ENCODE results near the gene HCFC2.

Gene HCFC2

DNA sequence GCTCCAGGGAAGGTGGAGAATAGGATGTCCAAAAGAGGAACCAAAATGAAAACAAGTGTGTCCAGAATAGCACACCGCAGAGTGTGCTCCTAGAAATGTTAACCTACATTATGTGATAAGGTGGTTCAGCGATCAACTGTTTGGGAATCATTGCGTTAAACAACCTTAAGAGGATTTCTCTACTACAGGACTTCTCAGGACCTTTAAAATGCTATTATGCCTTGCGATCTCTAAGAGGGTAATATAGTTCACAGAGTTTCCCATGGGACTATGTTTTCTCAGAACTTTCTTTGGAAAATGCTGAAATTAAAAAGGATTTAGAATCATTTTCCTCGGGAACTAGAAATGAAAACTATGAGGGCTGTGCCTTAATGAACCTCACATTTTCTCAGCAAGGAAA is 16.2 kb upstream of the HCFC2 start:
- Histone ChIP-seq H3K36me3 (no peaks in the 10 kb centered on the region), H3K27me3 (ENCODE audit: insufficient read depth, low read depth, severe bottlenecking) (no peaks in the 10 kb centered on the region), H3K27ac (no peak overlapping the region), H3K9me3 (ENCODE audit: severe bottlenecking) (no peaks in the 10 kb centered on the region), H3K4me3 (ENCODE audit: low read depth, low read length) (no peak overlapping the region)
- no peak for DNase-seq
- TF ChIP-seq, protein P1, sequence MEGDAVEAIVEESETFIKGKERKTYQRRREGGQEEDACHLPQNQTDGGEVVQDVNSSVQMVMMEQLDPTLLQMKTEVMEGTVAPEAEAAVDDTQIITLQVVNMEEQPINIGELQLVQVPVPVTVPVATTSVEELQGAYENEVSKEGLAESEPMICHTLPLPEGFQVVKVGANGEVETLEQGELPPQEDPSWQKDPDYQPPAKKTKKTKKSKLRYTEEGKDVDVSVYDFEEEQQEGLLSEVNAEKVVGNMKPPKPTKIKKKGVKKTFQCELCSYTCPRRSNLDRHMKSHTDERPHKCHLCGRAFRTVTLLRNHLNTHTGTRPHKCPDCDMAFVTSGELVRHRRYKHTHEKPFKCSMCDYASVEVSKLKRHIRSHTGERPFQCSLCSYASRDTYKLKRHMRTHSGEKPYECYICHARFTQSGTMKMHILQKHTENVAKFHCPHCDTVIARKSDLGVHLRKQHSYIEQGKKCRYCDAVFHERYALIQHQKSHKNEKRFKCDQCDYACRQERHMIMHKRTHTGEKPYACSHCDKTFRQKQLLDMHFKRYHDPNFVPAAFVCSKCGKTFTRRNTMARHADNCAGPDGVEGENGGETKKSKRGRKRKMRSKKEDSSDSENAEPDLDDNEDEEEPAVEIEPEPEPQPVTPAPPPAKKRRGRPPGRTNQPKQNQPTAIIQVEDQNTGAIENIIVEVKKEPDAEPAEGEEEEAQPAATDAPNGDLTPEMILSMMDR (IDR thresholded peaks at IDR 0.05; ENCODE audit: low read depth, low read length): no peak

DNA sequence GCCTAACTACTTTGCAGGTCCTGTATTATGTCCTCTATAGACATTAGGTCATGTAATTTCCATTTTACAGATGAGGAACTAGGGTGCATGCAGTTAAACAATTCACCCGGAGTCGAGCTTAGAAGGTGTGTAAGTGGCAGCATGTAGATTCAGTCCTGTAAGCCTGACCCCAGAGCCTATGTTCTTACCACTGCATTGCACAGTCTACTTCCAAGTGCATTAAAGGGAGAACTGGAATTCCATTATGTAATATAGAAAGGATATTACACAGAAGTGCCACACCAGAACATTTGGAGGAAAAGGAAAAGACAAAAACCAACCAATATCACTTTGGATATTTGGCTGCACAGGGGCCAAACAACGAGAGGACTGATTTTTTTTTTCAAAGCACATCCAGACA is 15.5 kb upstream of the HCFC2 start:
- no peak overlapping the region for H3K27ac ChIP-seq
- no peak overlapping the region for H3K4me3 ChIP-seq (ENCODE audit: low read depth, low read length)
- no peaks in the 10 kb centered on the region for H3K36me3 ChIP-seq
- H3K9me3 ChIP-seq (ENCODE audit: severe bottlenecking): no peaks in the 10 kb centered on the region
- no peak for DNase-seq
- no peaks in the 10 kb centered on the region for H3K27me3 ChIP-seq (ENCODE audit: insufficient read depth, low read depth, severe bottlenecking)
- TF ChIP-seq, protein P1 (IDR thresholded peaks at IDR 0.05; ENCODE audit: low read depth, low read length): no peak

DNA sequence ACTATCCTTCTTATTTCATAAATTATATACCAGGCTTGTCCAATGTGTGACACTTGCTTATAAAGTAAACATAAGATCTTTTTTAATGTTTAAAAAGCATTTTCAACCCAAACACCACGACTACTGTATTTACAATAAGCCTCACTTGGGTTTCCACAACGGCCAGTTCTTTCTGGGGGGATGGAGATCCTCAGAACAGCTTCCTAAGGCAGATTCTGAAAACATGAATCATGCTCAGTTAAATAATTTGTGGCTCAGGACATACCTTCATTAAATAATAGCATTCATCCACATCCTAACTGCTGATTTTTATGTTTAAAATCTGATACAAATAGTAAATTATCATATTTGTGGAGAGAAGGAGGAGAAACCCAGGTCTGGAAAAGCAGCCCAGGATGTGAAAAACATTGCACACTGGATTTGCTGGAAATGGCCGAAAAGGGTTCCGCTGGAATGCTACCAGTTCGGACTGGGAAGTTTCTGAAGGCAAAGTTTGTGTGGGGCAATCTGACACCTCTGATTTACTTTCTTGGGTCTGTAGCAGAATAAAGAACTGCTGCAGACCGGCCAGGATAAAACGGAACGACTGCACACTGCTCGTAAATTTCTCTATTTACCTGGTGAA is 14.9 kb upstream of the HCFC2 start:
- H3K27ac ChIP-seq: no peak overlapping the region
- H3K4me3 ChIP-seq (ENCODE audit: low read depth, low read length): no peak overlapping the region
- no peaks in the 10 kb centered on the region for H3K36me3 ChIP-seq
- TF ChIP-seq, protein P1 (IDR thresholded peaks at IDR 0.05; ENCODE audit: low read depth, low read length): no peak
- DNase-seq: no peak
- H3K27me3 ChIP-seq (ENCODE audit: insufficient read depth, low read depth, severe bottlenecking): no peaks in the 10 kb centered on the region
- no peaks in the 10 kb centered on the region for H3K9me3 ChIP-seq (ENCODE audit: severe bottlenecking)

DNA sequence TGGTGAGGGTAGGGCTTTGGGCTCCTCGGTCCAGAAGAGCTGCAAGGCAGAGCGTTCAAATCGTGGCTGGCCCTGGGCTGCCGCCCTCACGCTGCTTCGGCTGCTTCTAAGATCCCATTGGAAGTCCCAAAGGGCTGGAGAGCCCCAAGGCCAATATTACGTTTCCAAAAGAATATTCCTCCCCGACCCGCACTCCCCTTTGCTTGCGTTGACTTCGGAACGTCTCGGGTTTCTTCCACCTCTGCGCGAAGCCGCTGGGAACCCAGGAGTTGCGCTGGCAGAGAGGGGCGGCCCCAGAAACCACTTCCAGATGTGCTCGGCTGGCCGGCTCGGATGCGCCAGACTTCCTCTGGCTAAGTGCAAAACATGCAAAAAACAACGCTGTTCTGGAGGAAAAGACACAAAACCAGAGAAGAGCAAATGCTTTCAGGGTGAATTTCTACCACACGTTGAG is 14.4 kb upstream of the HCFC2 start, which contains the start of gene GLT8D2:
Gene GLT8D2 (minus strand): TSS at position 285 of the 454 bp plus-strand sequence. CDS start 30,539 bp downstream, outside the sequence.
- TF ChIP-seq, protein P1 (IDR thresholded peaks at IDR 0.05; ENCODE audit: low read depth, low read length): no peak
- Histone ChIP-seq H3K4me3 (ENCODE audit: low read depth, low read length) (no peak within 1 kb of the TSS), H3K27ac (no peak within 1 kb of the TSS), H3K9me3 (ENCODE audit: severe bottlenecking) (no peaks in the 10 kb centered on the region), H3K36me3 (no peaks in the 10 kb centered on the region), H3K27me3 (ENCODE audit: insufficient read depth, low read depth, severe bottlenecking) (no peaks in the 10 kb centered on the region)
- DNase-seq: no peak

DNA sequence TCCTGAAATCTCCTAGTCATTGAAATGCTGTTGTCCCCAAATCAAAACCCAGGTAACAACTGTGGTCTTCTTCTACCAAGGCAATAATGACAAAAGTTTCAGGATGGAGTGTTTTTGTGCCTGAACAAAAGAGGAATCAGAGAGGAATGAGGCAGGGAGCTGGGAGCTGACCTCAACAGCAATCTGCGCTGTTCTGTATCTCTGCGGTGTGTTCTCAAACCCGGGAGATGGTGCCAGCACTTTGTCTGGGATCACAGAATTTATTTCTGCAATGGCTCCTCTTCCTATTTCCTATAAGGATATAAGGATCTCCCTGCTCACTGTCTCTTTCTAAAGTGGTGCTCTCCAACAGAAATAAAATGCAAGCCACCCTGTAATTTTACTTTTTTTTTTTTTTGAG is 13.9 kb upstream of the HCFC2 start:
- H3K4me3 ChIP-seq (ENCODE audit: low read depth, low read length): no peak overlapping the region
- H3K27me3 ChIP-seq (ENCODE audit: insufficient read depth, low read depth, severe bottlenecking): no peaks in the 10 kb centered on the region
- no peak overlapping the region for H3K27ac ChIP-seq
- TF ChIP-seq, protein P1 (IDR thresholded peaks at IDR 0.05; ENCODE audit: low read depth, low read length): no peak
- H3K9me3 ChIP-seq (ENCODE audit: severe bottlenecking): no peaks in the 10 kb centered on the region
- no peaks in the 10 kb centered on the region for H3K36me3 ChIP-seq
- no peak for DNase-seq

Measured in WERI-Rb-1 (cell line).